Stimulated activated effector memory CD8-positive, alpha-beta T cell treated with anti-CD3 and anti-CD28 coated beads, Interleukin-12 subunit alpha, Interleukin-12 subunit beta, amount 100 ng/mL, for 72 hours (primary cell): ENCODE data around the gene NR2E1.

Experiments used
- ATAC-seq: fragments of 150-1000 bp; cut with Tn5 transposase; 2 replicates; pipeline ENCODE4 v1.10.0; 2021
- DNase-seq, 2 donors: peaks; one replicate each; pipeline ENCODE4 v3.0.0; 2021 to 2022; ENCODE audit warnings: low spot score in 2 of 2
- H3K27ac Mint-ChIP-seq: one replicate; pipeline ENCODE4 v1.8.0; 2022; ENCODE audit warnings: mild to moderate bottlenecking, mixed read lengths
- H3K36me3 Mint-ChIP-seq: one replicate; pipeline ENCODE4 v1.8.0; 2022; ENCODE audit warnings: mild to moderate bottlenecking, mixed read lengths
- H3K4me1 Mint-ChIP-seq: one replicate; pipeline ENCODE4 v1.8.0; 2022; ENCODE audit warnings: mixed read lengths
- H3K4me3 Mint-ChIP-seq: one replicate; pipeline ENCODE4 v1.8.0; 2022; ENCODE audit warnings: mild to moderate bottlenecking, mixed read lengths
- H3K9me3 Mint-ChIP-seq: one replicate; pipeline ENCODE4 v1.8.0; 2022; ENCODE audit warnings: mixed read lengths

Gene NR2E1

GRCh38 chr6:108165714-108166663, at the start of gene NR2E1:
TSS of gene NR2E1 (plus strand) at chr6:108166022. CDS start at chr6:108166766, 744 bp downstream.
- ATAC-seq (no peak), DNase-seq (no peak)
- Mint-ChIP-seq H3K9me3 (no peaks in the 10 kb centered on the region), H3K36me3 (peaks cover 15% of the 10 kb centered on the region), H3K27ac (no peak within 1 kb of the TSS), H3K4me1 (peaks cover 46% of the 10 kb centered on the region), H3K4me3 (peak within 1 kb of the TSS; percentile 70)

- DNase-seq (peak in 1 of 2 donors; percentile 55), ATAC-seq (no peak)
- no peaks in the 10 kb centered on the region for H3K9me3 Mint-ChIP-seq
- H3K27ac Mint-ChIP-seq: no peak overlapping the region
- no peaks in the 10 kb centered on the region for H3K36me3 Mint-ChIP-seq
- H3K4me3 Mint-ChIP-seq: peak overlapping the region; percentile 79
- H3K4me1 Mint-ChIP-seq: peaks cover 55% of the 10 kb centered on the region
Observed at GRCh38 chr6:108116546-108117426, 49.0 kb upstream of the NR2E1 start.

GRCh38 chr6:108117427-108118358, 48.1 kb upstream of the NR2E1 start:
- Mint-ChIP-seq H3K4me3 (peak overlapping the region; percentile 79), H3K4me1 (peaks cover 55% of the 10 kb centered on the region), H3K36me3 (no peaks in the 10 kb centered on the region), H3K27ac (no peak overlapping the region), H3K9me3 (no peaks in the 10 kb centered on the region)
- ATAC-seq (peak; percentile 67), DNase-seq (peak; percentile 24 to 73)

- ATAC-seq: no peak
- H3K36me3 Mint-ChIP-seq: no peaks in the 10 kb centered on the region
- H3K9me3 Mint-ChIP-seq: no peaks in the 10 kb centered on the region
- DNase-seq: no peak
- H3K4me3 Mint-ChIP-seq: peak overlapping the region; percentile 79
- H3K4me1 Mint-ChIP-seq: peaks cover 54% of the 10 kb centered on the region
- no peak overlapping the region for H3K27ac Mint-ChIP-seq
Observed at GRCh38 chr6:108118359-108118724, 47.5 kb upstream of the NR2E1 start.

GRCh38 chr6:108118810-108119768, 46.7 kb upstream of the NR2E1 start:
- H3K27ac Mint-ChIP-seq: no peak overlapping the region
- ATAC-seq (no peak), DNase-seq (peak in 1 of 2 donors; percentile 54)
- no peaks in the 10 kb centered on the region for H3K9me3 Mint-ChIP-seq
- peak overlapping the region; percentile 79 for H3K4me3 Mint-ChIP-seq
- H3K4me1 Mint-ChIP-seq: peaks cover 47% of the 10 kb centered on the region
- H3K36me3 Mint-ChIP-seq: no peaks in the 10 kb centered on the region

GRCh38 chr6:108119769-108120141, 46.1 kb upstream of the NR2E1 start:
- peaks cover 40% of the 10 kb centered on the region for H3K4me1 Mint-ChIP-seq
- DNase-seq (no peak), ATAC-seq (no peak)
- peak overlapping the region; percentile 79 for H3K4me3 Mint-ChIP-seq
- no peaks in the 10 kb centered on the region for H3K9me3 Mint-ChIP-seq
- H3K36me3 Mint-ChIP-seq: no peaks in the 10 kb centered on the region
- H3K27ac Mint-ChIP-seq: no peak overlapping the region

- H3K4me3 Mint-ChIP-seq: no peak overlapping the region
- H3K4me1 Mint-ChIP-seq: peaks cover 35% of the 10 kb centered on the region
Observed at GRCh38 chr6:108120311-108120710, 45.5 kb upstream of the NR2E1 start.

GRCh38 chr6:108121612-108122011, 44.2 kb upstream of the NR2E1 start:
- no peaks in the 10 kb centered on the region for H3K9me3 Mint-ChIP-seq
- no peak overlapping the region for H3K27ac Mint-ChIP-seq
- no peak for DNase-seq
- H3K4me1 Mint-ChIP-seq: peaks cover 22% of the 10 kb centered on the region
- no peak for ATAC-seq
- no peak overlapping the region for H3K4me3 Mint-ChIP-seq
- no peaks in the 10 kb centered on the region for H3K36me3 Mint-ChIP-seq

More at GRCh38 chr6:108120311-108120710, 45.5 kb upstream of the NR2E1 start:
- ATAC-seq (no peak), DNase-seq (no peak)
- no peaks in the 10 kb centered on the region for H3K36me3 Mint-ChIP-seq
- H3K27ac Mint-ChIP-seq: no peak overlapping the region
- no peaks in the 10 kb centered on the region for H3K9me3 Mint-ChIP-seq

GRCh38 chr6:108123481-108123929, 42.3 kb upstream of the NR2E1 start:
- no peak for ATAC-seq
- H3K4me3 Mint-ChIP-seq: no peak overlapping the region

GRCh38 chr6:108123946-108124345, 41.9 kb upstream of the NR2E1 start:
- H3K4me3 Mint-ChIP-seq: no peak overlapping the region
- H3K27ac Mint-ChIP-seq: no peak overlapping the region
- H3K9me3 Mint-ChIP-seq: no peaks in the 10 kb centered on the region
- H3K4me1 Mint-ChIP-seq: peaks cover 7% of the 10 kb centered on the region
- no peak for DNase-seq
- no peaks in the 10 kb centered on the region for H3K36me3 Mint-ChIP-seq
- ATAC-seq: peak; percentile 16

More at GRCh38 chr6:108123481-108123929, 42.3 kb upstream of the NR2E1 start:
- DNase-seq: no peak
- Mint-ChIP-seq H3K36me3 (no peaks in the 10 kb centered on the region), H3K9me3 (no peaks in the 10 kb centered on the region), H3K4me1 (peaks cover 11% of the 10 kb centered on the region), H3K27ac (no peak overlapping the region)

GRCh38 chr6:108127056-108127455, 38.8 kb upstream of the NR2E1 start:
- ATAC-seq: no peak

GRCh38 chr6:108127826-108128225, 38.0 kb upstream of the NR2E1 start:
- Mint-ChIP-seq H3K27ac (no peak overlapping the region), H3K36me3 (no peaks in the 10 kb centered on the region), H3K4me3 (no peak overlapping the region), H3K9me3 (no peaks in the 10 kb centered on the region), H3K4me1 (peaks cover 2% of the 10 kb centered on the region)
- DNase-seq (no peak), ATAC-seq (no peak)

More at GRCh38 chr6:108127056-108127455, 38.8 kb upstream of the NR2E1 start:
- Mint-ChIP-seq H3K9me3 (no peaks in the 10 kb centered on the region), H3K4me1 (no peaks in the 10 kb centered on the region), H3K36me3 (no peaks in the 10 kb centered on the region), H3K27ac (no peak overlapping the region), H3K4me3 (no peak overlapping the region)
- DNase-seq: no peak

GRCh38 chr6:108130262-108130661, 35.6 kb upstream of the NR2E1 start:
- no peak for ATAC-seq
- H3K4me1 Mint-ChIP-seq: peaks cover 12% of the 10 kb centered on the region
- H3K36me3 Mint-ChIP-seq: no peaks in the 10 kb centered on the region
- no peak overlapping the region for H3K4me3 Mint-ChIP-seq
- DNase-seq: no peak
- H3K27ac Mint-ChIP-seq: no peak overlapping the region
- H3K9me3 Mint-ChIP-seq: no peaks in the 10 kb centered on the region
